Measurements from ENCODE around the gene TAPT1.

DNA sequence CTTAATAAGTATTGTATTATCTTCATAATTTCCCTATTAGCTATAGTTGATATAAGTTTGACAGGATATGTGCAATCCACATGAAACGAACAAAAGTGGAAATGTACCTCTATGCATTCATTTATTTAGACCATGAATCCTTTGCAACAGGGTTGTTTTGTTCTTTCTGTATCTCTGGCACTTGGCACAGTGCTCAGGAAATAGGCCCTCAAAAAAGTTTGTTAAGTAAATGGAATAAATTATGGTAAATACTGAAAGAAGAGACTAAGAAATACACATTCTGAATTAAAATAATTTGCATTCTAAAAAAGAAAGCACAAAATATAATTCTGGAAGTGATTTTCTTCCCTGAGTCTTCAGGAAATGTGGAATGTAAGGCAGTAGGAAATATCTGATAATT is 39.3 kb downstream of the TAPT1 start:
- TF ChIP-seq, protein P1, sequence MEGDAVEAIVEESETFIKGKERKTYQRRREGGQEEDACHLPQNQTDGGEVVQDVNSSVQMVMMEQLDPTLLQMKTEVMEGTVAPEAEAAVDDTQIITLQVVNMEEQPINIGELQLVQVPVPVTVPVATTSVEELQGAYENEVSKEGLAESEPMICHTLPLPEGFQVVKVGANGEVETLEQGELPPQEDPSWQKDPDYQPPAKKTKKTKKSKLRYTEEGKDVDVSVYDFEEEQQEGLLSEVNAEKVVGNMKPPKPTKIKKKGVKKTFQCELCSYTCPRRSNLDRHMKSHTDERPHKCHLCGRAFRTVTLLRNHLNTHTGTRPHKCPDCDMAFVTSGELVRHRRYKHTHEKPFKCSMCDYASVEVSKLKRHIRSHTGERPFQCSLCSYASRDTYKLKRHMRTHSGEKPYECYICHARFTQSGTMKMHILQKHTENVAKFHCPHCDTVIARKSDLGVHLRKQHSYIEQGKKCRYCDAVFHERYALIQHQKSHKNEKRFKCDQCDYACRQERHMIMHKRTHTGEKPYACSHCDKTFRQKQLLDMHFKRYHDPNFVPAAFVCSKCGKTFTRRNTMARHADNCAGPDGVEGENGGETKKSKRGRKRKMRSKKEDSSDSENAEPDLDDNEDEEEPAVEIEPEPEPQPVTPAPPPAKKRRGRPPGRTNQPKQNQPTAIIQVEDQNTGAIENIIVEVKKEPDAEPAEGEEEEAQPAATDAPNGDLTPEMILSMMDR (IDR thresholded peaks at IDR 0.05): no peak
- TF ChIP-seq POLR2A (IDR thresholded peaks at IDR 0.05) (no peak), POLR2AphosphoS5 (IDR thresholded peaks at IDR 0.05) (no peak), EP300 (IDR thresholded peaks at IDR 0.05) (no peak)

All from upper lobe of left lung (tissue), 4 donors.